HEK293T (cell line): ENCODE results near the gene ADCY2.

Experiments
- ARNT ChIP-seq: fragments of 450-650 bp; IDR thresholded peaks from 2 replicates; pipeline ENCODE4 v1.6.1; 2017; ENCODE audit warnings: mild to moderate bottlenecking
- FOXM1 ChIP-seq: fragments of 450-650 bp; IDR thresholded peaks from 2 replicates; pipeline ENCODE4 v1.6.1; 2017; ENCODE audit warnings: mild to moderate bottlenecking, borderline replicate concordance
- SP1 ChIP-seq: fragments of 450-650 bp; IDR thresholded peaks from 2 replicates; pipeline ENCODE4 v1.6.1; 2017
- SUZ12 ChIP-seq: fragments of 450-650 bp; IDR thresholded peaks from 2 replicates; pipeline ENCODE4 v1.6.1; 2016; ENCODE audit warnings: mild to moderate bottlenecking

GRCh38 chr5:7445831-7446230, 49.9 kb downstream of the ADCY2 start:
- TF ChIP-seq ARNT (no peak), SUZ12 (no peak), SP1 (no peak), FOXM1 (no peak)
